Astrocyte of the spinal cord (primary cell): Measurements from ENCODE around the gene SMIM20.

ENCODE experiments used
- DNase-seq: peaks from one replicate; pipeline ENCODE4 v3.0.0; 2011; ENCODE audit warnings: low read depth, low spot score
- H3K4me3 ChIP-seq: 2 replicates; pipeline ENCODE4 v1.5.1; 2011; ENCODE audit warnings: low read depth, mild to moderate bottlenecking, low read length, moderate library complexity
- CTCF ChIP-seq: IDR thresholded peaks from 2 replicates; pipeline ENCODE4 v1.5.1; 2012; ENCODE audit warnings: low read depth, mild to moderate bottlenecking, low read length, inconsistent platforms
- in situ Hi-C: cut with HindIII; loops from 2 replicates; pipeline ENCODE4 v1.10.0; 2017; ENCODE audit warnings: low sequenced_read_pairs

SMIM20 gene

DNA sequence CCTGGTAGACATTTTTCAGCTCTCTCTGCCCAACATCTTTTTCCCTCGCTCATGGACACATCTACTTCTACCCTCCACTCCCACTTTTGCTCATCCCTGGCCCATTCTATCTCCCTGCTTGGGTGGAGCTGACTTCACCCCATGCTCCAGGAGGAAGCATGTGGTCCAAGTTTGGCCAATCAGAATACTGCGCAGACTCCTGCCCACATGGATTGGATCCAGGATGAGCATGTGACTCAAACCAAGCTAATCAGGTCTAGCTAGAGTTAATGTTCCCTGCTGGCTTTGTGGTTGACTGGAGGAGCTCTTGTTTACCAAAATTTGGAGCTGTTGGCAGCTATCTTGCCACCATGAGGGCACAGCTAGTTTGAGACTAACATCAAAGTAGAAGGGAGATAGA, 22.7 kb downstream of the SMIM20 start:
- H3K4me3 ChIP-seq, result no peak overlapping the region
- no peak for TF ChIP-seq CTCF
- in situ Hi-C loops, result no loop called here
- no peak for DNase-seq

GRCh38 chr4:25937801-25938200, 23.8 kb downstream of the SMIM20 start:
- no peak for TF ChIP-seq CTCF
- in situ Hi-C loops, result no loop called here
- peak; percentile 69 for DNase-seq
- no peak overlapping the region for H3K4me3 ChIP-seq

DNA sequence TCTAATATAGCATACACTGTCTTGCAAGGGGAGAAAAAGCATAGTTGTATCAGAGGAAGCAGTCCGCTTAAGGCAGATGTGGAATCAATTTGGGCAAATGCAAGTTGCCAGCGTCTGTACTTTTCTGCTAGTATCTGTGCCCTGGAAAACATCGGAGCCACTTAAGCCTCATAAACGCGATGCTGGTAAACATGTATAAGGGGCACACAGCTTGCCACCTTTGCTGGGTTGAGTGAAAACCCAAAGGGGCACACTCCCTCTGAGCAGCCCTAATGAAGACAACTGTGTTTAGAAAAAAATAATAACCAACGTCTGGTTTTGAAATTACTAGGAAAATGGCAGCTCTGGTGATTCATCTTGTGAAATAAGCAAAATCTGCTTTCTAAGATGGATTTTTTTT, 24.3 kb downstream of the SMIM20 start:
- H3K4me3 ChIP-seq, result no peak overlapping the region
- TF ChIP-seq CTCF, result no peak
- in situ Hi-C loops, result no loop called here
- DNase-seq, result no peak

GRCh38 chr4:25938787-25939186, 24.8 kb downstream of the SMIM20 start:
- in situ Hi-C loops, result no loop called here
- DNase-seq, result peak; percentile 51
- H3K4me3 ChIP-seq, result no peak overlapping the region
- no peak for TF ChIP-seq CTCF

DNA sequence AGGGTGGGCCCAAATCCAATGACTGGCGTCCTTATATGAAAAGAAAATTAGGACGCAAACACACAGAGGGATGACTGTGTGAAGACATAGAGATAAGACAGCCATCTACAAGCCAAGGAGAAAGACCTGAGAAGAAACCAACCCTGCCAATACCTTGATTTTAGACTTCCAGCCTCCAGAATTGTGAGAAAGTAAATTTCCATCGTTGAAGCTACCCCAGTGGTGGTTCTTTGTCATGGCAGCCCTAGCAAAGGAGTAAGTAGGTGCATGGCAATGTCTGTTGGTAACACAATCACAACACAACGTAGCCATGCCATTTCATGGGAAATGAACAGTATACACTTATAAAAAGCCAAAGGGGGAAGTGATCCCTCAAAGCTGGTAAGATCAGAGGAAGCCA, 25.3 kb downstream of the SMIM20 start:
- in situ Hi-C loops, result no loop called here
- no peak for TF ChIP-seq CTCF
- H3K4me3 ChIP-seq, result no peak overlapping the region
- DNase-seq, result no peak

DNA sequence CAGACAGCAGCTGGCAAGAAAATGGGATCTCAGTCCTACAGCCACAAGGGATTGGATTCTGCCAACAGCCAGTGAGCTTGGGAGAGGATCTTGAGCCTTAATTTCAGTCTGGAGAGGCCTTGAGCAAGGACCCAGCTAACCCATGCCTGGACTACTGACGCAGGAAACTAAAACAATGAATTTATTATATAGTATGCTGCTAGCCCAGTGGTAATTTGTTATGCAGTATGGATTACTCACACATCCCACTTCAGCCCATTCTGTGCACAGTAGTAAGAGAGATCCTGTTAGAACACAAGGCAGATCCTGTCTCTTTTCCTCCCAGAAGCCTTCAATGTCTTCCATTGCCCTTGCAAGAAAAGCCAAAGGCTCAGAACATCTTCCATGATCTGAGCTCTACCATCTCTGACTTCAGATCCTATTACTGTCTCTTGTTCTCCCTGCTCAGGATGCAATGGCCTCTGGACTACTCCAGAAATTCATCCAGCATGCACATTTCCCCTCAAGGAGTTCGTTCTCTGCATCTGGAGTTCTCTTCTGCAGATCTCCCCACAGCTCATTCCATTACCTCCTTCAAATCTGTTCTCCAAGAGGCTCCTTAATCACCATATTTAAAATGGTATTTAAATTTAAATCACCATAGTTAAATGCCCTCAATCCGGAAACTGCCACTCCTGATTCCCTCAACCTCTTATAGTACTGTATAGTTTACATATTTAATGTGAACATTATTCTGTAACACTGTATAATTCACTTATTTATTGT, 27.6 kb downstream of the SMIM20 start:
- in situ Hi-C loops, result no loop called here
- no peak overlapping the region for H3K4me3 ChIP-seq
- no peak for DNase-seq
- TF ChIP-seq CTCF, result no peak
